HFFc6 (cell line): Measurements from ENCODE around the gene SPG7. TPM values are rescaled to one million over a fixed set of nuclear protein-coding genes. Genes with fewer than 3 reads are reported as not detected.

ENCODE experiments used
- DNase-seq: peaks from one replicate; pipeline ENCODE4 v3.0.0-alpha.2; 2018
- H3K27ac Mint-ChIP-seq: 2 replicates; pipeline ENCODE4 v1.8.0; 2020; ENCODE audit warnings: mild to moderate bottlenecking, mixed read lengths
- H3K27me3 Mint-ChIP-seq: 2 replicates; pipeline ENCODE4 v1.8.0; 2021; ENCODE audit warnings: mild to moderate bottlenecking, moderate library complexity, mixed read lengths; ENCODE audit not compliant: insufficient read depth
- H3K36me3 Mint-ChIP-seq: 2 replicates; pipeline ENCODE4 v1.8.0; 2021; ENCODE audit warnings: low read depth, mixed read lengths
- H3K4me1 Mint-ChIP-seq: 2 replicates; pipeline ENCODE4 v1.8.0; 2020; ENCODE audit warnings: low read depth, mixed read lengths
- H3K4me3 Mint-ChIP-seq: 2 replicates; pipeline ENCODE4 v1.8.0; 2020; ENCODE audit warnings: mild to moderate bottlenecking, moderate library complexity, mixed read lengths
- H3K9me3 Mint-ChIP-seq: 2 replicates; pipeline ENCODE4 v1.8.0; 2020; ENCODE audit warnings: mild to moderate bottlenecking, mixed read lengths
- CTCF ChIP-seq: fragments of 200-600 bp; sonication (generic); IDR thresholded peaks from 2 replicates; pipeline ENCODE4 v1.5.0; 2021; ENCODE audit warnings: antibody characterized with exemption, mild to moderate bottlenecking
- total RNA-seq, 6 experiments: library from RNA; stranded (reverse); fragmentation: NEBNext Ultra II Directional; extraction: Animal tissue kit (Norgen Biotek cat#: 25700); gene quantifications; 2 replicates in 1 of 6; 3 replicates in 5 of 6; pipeline ENCODE4 v1.2.3, GENCODE V29; 2021

The SPG7 gene
- total RNA-seq, 6 experiments from 2014 or later: 81.5 to 97.0 (median 89.6) TPM

- no peaks in the 10 kb centered on the region for H3K9me3 Mint-ChIP-seq
- peaks cover 3% of the 10 kb centered on the region; the same call in 1 of the 2 replicates for H3K27me3 Mint-ChIP-seq
- TF ChIP-seq CTCF: no peak
- H3K4me1 Mint-ChIP-seq: no peaks in the 10 kb centered on the region
- H3K4me3 Mint-ChIP-seq: no peak overlapping the region
- DNase-seq: peak; percentile 98
- H3K36me3 Mint-ChIP-seq: peaks cover 8% of the 10 kb centered on the region; the same call in 1 of the 2 replicates
- H3K27ac Mint-ChIP-seq: no peak overlapping the region
Observed at GRCh38 chr16:89581045-89581695, 73.0 kb downstream of the SPG7 start.

GRCh38 chr16:89581861-89582563, 73.8 kb downstream of the SPG7 start:
- Mint-ChIP-seq H3K27me3 (peaks cover 3% of the 10 kb centered on the region; the same call in 1 of the 2 replicates), H3K4me1 (no peaks in the 10 kb centered on the region), H3K27ac (no peak overlapping the region), H3K36me3 (peaks cover 8% of the 10 kb centered on the region; the same call in 1 of the 2 replicates), H3K4me3 (0 out of 2 replicates have a peak overlapping the region, but pooled peaks have one; percentile 15), H3K9me3 (no peaks in the 10 kb centered on the region)
- DNase-seq: peak; percentile 44
- no peak for TF ChIP-seq CTCF

GRCh38 chr16:89582614-89583196, 74.5 kb downstream of the SPG7 start:
- no peak for TF ChIP-seq CTCF
- Mint-ChIP-seq H3K27me3 (peaks cover 3% of the 10 kb centered on the region; the same call in 1 of the 2 replicates), H3K4me1 (no peaks in the 10 kb centered on the region), H3K9me3 (0 out of 2 replicates have a peak, but pooled peaks cover 3% of the 10 kb centered on the region), H3K36me3 (peaks cover 8% of the 10 kb centered on the region; the same call in 1 of the 2 replicates), H3K27ac (no peak overlapping the region), H3K4me3 (no peak overlapping the region)
- DNase-seq: no peak

- DNase-seq: no peak
- Mint-ChIP-seq H3K27ac (no peak overlapping the region), H3K9me3 (0 out of 2 replicates have a peak, but pooled peaks cover 3% of the 10 kb centered on the region), H3K4me3 (no peak overlapping the region), H3K4me1 (no peaks in the 10 kb centered on the region), H3K36me3 (peaks cover 5% of the 10 kb centered on the region; the same call in 1 of the 2 replicates), H3K27me3 (peaks cover 3% of the 10 kb centered on the region; the same call in 1 of the 2 replicates)
- no peak for TF ChIP-seq CTCF
Observed at GRCh38 chr16:89583197-89583894, 75.1 kb downstream of the SPG7 start.

GRCh38 chr16:89583895-89584644, 75.9 kb downstream of the SPG7 start:
- no peaks in the 10 kb centered on the region for H3K4me1 Mint-ChIP-seq
- no peak for DNase-seq
- no peak overlapping the region for H3K27ac Mint-ChIP-seq
- no peak overlapping the region for H3K4me3 Mint-ChIP-seq
- H3K9me3 Mint-ChIP-seq: 0 out of 2 replicates have a peak, but pooled peaks cover 3% of the 10 kb centered on the region
- no peaks in the 10 kb centered on the region for H3K36me3 Mint-ChIP-seq
- H3K27me3 Mint-ChIP-seq: peaks cover 3% of the 10 kb centered on the region; the same call in 1 of the 2 replicates
- no peak for TF ChIP-seq CTCF
